WERI-Rb-1 (cell line): Measurements from ENCODE around the gene DNAH1.

Experiments
- DNase-seq: peaks from one replicate; pipeline ENCODE4 v3.0.0-alpha.2; 2020
- H3K27ac ChIP-seq: fragments of 250-450 bp; sonication (Bioruptor Pico); 2 replicates; pipeline ENCODE4 v1.5.1; 2020; ENCODE audit warnings: mild to moderate bottlenecking, moderate library complexity
- H3K27me3 ChIP-seq: fragments of 250-450 bp; sonication (Bioruptor Pico); 2 replicates; pipeline ENCODE4 v1.5.1; 2021; ENCODE audit warnings: mild to moderate bottlenecking, low read depth, moderate library complexity; ENCODE audit not compliant: insufficient read depth, severe bottlenecking
- H3K36me3 ChIP-seq: fragments of 250-450 bp; sonication (Bioruptor Pico); 2 replicates; pipeline ENCODE4 v1.5.1; 2020; ENCODE audit warnings: mild to moderate bottlenecking, moderate library complexity
- H3K4me3 ChIP-seq: 2 replicates; pipeline ENCODE4 v1.5.1; 2011; ENCODE audit warnings: low read depth, mild to moderate bottlenecking, control low read depth, low read length
- H3K9me3 ChIP-seq: fragments of 250-450 bp; sonication (Bioruptor Pico); 2 replicates; pipeline ENCODE4 v1.5.1; 2021; ENCODE audit warnings: mild to moderate bottlenecking, moderate library complexity; ENCODE audit not compliant: severe bottlenecking
- TF ChIP-seq, protein P1 (sequence below): IDR thresholded peaks from 2 replicates; pipeline ENCODE4 v1.5.1; 2011; ENCODE audit warnings: low read depth, mild to moderate bottlenecking, control low read depth, inconsistent platforms, low read length

The DNAH1 gene

DNA sequence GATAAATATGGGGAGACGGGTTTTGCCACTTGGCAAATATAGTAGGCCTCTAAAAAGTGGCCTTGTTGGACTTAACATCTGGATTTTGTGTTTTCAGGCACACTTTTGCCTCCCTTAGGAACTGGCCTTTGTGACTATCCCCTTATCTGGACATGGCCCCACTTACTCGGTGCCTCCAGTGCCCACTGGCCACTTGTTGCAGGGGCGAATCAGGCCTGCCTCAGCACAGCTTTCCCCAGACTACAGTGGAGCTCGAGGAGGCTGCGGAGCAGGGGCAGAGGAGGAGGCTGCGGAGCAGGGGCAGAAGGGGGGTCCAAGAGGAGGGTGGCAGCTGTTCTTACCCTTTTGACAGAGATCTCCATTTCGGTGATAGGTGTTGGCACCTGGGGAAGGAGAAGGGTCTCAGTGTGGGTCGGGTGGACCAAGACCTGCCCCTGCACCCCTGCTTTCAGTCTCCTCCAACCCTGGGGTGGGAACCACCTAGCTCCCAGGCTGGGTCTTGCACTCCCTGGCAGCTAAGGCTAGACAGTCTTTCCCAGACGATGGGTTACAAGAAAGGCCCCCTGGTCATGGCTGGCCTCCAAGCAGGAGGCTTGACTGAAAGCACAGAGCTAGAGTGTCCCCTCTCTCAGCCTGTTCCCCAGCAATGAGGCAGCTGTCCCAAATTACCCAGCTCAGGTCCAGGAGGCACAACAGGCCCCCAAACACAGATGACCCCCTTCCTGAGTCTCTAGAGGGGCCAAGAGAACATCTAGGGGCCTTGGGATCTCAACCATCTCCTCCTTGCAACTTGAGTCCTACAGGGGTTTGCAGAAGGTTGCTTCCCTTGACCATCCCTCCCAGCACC lies 122.7 kb downstream of the DNAH1 start:
- no peaks in the 10 kb centered on the region for H3K27me3 ChIP-seq
- no peak overlapping the region for H3K4me3 ChIP-seq
- H3K9me3 ChIP-seq, result no peaks in the 10 kb centered on the region
- no peak overlapping the region for H3K27ac ChIP-seq
- no peak for DNase-seq
- H3K36me3 ChIP-seq, result no peaks in the 10 kb centered on the region
- TF ChIP-seq, protein P1, sequence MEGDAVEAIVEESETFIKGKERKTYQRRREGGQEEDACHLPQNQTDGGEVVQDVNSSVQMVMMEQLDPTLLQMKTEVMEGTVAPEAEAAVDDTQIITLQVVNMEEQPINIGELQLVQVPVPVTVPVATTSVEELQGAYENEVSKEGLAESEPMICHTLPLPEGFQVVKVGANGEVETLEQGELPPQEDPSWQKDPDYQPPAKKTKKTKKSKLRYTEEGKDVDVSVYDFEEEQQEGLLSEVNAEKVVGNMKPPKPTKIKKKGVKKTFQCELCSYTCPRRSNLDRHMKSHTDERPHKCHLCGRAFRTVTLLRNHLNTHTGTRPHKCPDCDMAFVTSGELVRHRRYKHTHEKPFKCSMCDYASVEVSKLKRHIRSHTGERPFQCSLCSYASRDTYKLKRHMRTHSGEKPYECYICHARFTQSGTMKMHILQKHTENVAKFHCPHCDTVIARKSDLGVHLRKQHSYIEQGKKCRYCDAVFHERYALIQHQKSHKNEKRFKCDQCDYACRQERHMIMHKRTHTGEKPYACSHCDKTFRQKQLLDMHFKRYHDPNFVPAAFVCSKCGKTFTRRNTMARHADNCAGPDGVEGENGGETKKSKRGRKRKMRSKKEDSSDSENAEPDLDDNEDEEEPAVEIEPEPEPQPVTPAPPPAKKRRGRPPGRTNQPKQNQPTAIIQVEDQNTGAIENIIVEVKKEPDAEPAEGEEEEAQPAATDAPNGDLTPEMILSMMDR, result no peak

DNA sequence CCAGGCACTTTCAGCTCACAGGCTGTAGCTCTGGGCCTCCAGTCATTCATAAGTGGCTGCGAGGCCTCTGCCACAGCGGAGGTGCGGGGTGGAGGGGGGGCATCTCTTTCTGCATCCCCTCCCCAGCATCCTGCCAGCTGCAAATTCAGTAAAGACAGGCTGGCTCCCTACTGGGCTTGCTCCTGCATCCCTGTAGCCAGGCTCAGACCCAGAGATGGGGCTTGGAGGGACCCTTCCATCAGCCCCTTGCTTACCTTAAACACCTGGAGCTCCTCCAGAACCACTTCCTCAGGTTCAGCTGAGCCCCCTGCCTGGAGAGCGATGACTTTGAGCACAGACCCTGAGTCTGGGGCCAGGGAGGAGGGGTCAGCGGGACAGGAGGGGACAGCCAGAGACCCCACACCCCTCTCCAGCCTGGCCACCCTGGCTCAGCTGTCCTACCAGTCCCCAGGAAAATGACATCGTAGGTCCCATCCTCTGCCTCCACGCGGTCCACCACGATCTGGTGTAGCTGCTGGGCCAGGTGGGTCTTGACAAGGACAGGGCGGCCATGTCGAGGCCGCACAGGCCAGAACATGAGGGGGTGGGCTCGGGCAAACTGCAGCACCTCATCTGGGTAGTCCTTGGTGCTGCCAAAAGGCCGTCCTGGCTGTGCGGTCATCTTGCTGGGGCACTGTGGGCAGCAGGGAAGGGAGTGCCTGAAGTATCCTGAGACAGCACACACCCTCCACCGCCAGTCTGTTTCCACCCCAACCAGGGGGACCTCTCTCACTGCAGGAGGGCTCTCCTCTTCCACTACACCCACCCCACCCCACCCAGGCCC lies 123.5 kb downstream of the DNAH1 start:
- Histone ChIP-seq H3K4me3 (no peak overlapping the region), H3K36me3 (no peaks in the 10 kb centered on the region), H3K27me3 (no peaks in the 10 kb centered on the region), H3K27ac (no peak overlapping the region), H3K9me3 (no peaks in the 10 kb centered on the region)
- TF ChIP-seq, protein P1, result no peak
- peak; percentile 5 for DNase-seq

DNA sequence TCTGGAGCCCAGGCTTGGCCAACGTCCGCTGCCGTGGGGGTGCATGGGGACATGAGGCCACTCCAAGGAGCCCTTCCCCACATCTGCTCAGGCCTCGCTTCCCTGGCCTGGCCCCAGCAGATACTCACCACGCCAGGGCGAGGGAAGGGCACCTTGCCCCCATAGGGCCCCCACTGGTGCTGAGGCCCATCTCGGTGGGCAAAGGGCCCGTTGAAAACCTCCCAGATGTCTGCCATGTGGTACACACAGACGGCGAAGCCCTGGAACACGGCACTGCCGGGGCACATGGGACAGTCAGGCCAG lies 124.1 kb downstream of the DNAH1 start:
- peak; percentile 4 for DNase-seq
- Histone ChIP-seq H3K36me3 (no peaks in the 10 kb centered on the region), H3K9me3 (no peaks in the 10 kb centered on the region), H3K4me3 (no peak overlapping the region), H3K27me3 (no peaks in the 10 kb centered on the region), H3K27ac (no peak overlapping the region)
- TF ChIP-seq, protein P1, result no peak

DNA sequence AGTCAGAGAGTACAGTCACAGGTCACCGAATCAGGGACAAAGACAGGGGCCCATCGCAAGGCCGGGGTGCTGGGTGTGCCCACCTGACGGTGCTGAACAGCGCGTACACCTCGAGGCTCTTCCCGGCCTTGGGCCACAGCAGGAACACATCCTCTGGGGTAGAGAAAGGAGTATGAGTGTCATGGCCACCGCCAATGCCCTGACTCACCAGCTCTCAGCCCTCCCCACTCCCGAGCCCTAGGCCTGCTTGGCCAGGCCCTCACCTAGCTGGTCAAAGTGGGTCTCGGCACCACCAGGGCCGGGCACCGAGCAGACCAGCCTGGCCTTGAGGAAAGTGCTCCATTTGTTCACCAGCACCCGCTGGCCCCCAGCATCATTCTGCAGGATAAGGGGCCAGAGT lies 124.6 kb downstream of the DNAH1 start:
- Histone ChIP-seq H3K27ac (no peak overlapping the region), H3K4me3 (no peak overlapping the region), H3K36me3 (no peaks in the 10 kb centered on the region), H3K27me3 (no peaks in the 10 kb centered on the region), H3K9me3 (no peaks in the 10 kb centered on the region)
- TF ChIP-seq, protein P1, result no peak
- DNase-seq, result no peak

DNA sequence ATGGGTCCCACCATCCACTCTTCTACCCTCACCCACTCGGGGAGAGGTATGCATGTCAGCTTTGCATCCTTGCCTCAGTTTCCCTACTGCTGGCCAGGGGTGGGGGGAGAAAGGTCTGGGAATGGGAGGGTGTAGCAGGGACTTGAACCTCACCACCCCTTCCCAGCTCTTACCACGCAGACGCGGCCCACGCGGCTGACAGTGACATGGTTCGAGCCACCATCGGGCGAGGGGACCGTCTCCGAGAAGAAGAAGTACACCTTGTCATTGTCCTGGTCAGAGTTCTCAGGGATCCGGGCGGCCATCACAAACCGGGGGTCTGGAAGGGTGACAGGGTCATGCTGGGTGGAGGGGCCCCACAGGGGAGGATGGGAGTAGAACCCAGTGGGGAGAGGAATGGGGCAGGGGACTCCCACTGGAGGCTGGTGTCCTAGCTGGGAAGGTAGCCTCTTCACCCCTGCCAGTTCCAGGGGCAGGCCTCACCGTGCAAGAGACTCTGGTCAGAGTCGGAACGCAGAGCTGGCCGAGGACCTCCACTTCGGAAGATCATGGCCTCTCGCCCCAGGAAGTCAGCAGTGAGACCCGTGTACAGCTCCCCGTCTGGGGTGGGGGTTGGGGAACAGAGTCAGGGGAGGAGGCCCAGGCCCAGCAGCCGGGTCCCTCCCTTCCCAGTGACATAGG lies 125.1 kb downstream of the DNAH1 start:
- Histone ChIP-seq H3K9me3 (no peaks in the 10 kb centered on the region), H3K27ac (no peak overlapping the region), H3K4me3 (no peak overlapping the region), H3K36me3 (no peaks in the 10 kb centered on the region), H3K27me3 (no peaks in the 10 kb centered on the region)
- TF ChIP-seq, protein P1, result no peak
- no peak for DNase-seq
